Measurements from ENCODE around the gene ARID5B.
"Not testable (repeated sequence)": the region's sequence is repeated elsewhere in the genome, so short reads cannot be mapped to it uniquely, and the experiment has no call there.

Gene ARID5B

GRCh38 chr10:61867817-61868216 lies 33.7 kb upstream of the ARID5B start:
- H3K36me3 ChIP-seq (ENCODE audit: control insufficient read depth in 2 of 2, insufficient read depth in 2 of 2, low read length in 2 of 2); H3K27me3 ChIP-seq (ENCODE audit: control insufficient read depth in 1 of 2, insufficient read depth in 2 of 2, low read length in 2 of 2); H3K4me1 ChIP-seq (ENCODE audit: control insufficient read depth, insufficient read depth, low read length); H3K9ac ChIP-seq (ENCODE audit: low read length in 2 of 2); H3K27ac ChIP-seq (ENCODE audit: low read length); H3K9me3 ChIP-seq (ENCODE audit: control insufficient read depth in 2 of 2, low read length in 2 of 2): not testable (repeated sequence)
- H3K4me3 ChIP-seq (ENCODE audit: low read length in 2 of 2), result peak overlapping the region in 1 of 2 donors; percentile 49

DNA sequence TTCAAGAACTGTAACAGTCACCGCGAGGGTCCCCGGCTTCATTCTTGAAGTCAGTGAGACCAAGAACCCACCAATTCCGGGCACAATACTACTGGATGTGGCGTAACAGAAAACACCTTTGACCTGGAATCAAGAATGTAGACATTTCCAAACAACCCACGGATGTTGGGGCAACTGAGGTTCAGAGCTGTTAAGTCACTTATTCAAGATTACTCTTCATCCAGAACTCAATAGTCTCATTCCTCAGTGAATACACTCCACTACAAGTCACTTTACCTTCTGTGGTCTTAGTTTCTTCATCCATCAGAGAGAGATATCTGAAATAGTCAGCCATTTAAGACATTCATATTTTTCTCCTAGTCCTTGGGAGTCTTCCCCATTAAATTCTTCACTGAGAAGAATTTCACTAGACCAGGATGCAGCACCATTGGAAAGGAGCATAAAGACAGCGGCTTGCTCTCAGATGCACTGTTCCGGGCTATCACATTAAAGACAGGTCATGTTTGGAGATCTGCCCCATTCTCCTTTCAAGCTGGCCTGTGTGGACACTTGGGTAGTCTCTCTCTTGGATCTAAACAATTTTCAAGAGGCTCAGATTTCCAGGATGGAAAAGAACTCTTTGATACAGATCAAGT lies 32.3 kb upstream of the ARID5B start:
- peak overlapping the region in 1 of 2 donors; percentile 36 for H3K4me3 ChIP-seq (ENCODE audit: low read length in 2 of 2)
- no peaks in the 10 kb centered on the region for H3K36me3 ChIP-seq (ENCODE audit: control insufficient read depth in 2 of 2, insufficient read depth in 2 of 2, low read length in 2 of 2)
- no peaks in the 10 kb centered on the region for H3K27me3 ChIP-seq (ENCODE audit: control insufficient read depth in 1 of 2, insufficient read depth in 2 of 2, low read length in 2 of 2)
- H3K9ac ChIP-seq (ENCODE audit: low read length in 2 of 2), result no peak overlapping the region
- H3K9me3 ChIP-seq (ENCODE audit: control insufficient read depth in 2 of 2, low read length in 2 of 2), result no peaks in the 10 kb centered on the region
- H3K27ac ChIP-seq (ENCODE audit: low read length), result no peak overlapping the region
- no peaks in the 10 kb centered on the region for H3K4me1 ChIP-seq (ENCODE audit: control insufficient read depth, insufficient read depth, low read length)

DNA sequence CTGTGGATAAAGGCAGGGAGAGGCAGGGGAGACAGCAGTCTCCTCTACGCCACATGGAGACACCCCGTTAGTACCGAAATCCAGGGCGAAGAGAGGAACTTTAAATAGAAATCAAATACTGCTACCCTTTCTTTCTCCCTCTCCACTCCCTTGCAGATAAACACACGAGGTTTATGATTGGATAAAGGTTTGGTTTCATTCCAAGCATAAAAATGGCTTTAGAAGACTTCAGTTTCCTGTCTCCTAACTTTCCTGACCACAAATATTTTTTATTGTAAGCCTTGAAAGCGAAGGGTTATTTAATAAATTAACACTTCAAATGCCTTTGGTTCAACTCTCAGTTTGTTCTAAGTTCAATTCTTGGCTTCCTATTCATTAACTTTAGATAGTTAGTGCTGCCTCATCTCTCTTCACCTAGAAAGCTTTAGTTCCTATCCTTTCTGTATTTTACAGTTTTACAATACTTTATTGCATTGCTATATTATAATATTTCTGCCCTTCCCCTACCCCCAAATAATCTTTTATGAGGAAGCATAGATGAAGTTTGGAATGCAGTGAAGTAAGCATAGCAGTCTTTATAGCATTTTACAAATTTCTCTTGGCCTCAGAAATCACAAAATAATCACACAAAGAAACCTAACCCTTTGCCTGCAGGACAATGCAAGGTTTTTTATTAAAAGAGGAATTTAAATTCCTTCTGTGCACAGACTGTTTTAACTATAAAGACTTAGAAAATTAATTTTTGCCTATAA lies 31.5 kb upstream of the ARID5B start:
- Histone ChIP-seq H3K9ac (ENCODE audit: low read length in 2 of 2) (no peak overlapping the region), H3K27ac (ENCODE audit: low read length) (no peak overlapping the region), H3K9me3 (ENCODE audit: control insufficient read depth in 2 of 2, low read length in 2 of 2) (no peaks in the 10 kb centered on the region), H3K4me3 (ENCODE audit: low read length in 2 of 2) (peak overlapping the region in 1 of 2 donors; percentile 36), H3K27me3 (ENCODE audit: control insufficient read depth in 1 of 2, insufficient read depth in 2 of 2, low read length in 2 of 2) (no peaks in the 10 kb centered on the region), H3K4me1 (ENCODE audit: control insufficient read depth, insufficient read depth, low read length) (no peaks in the 10 kb centered on the region), H3K36me3 (ENCODE audit: control insufficient read depth in 2 of 2, insufficient read depth in 2 of 2, low read length in 2 of 2) (no peaks in the 10 kb centered on the region)

- H3K4me1 ChIP-seq (ENCODE audit: control insufficient read depth, insufficient read depth, low read length), result no peaks in the 10 kb centered on the region
- H3K9ac ChIP-seq (ENCODE audit: low read length in 2 of 2), result no peak overlapping the region
- H3K9me3 ChIP-seq (ENCODE audit: control insufficient read depth in 2 of 2, low read length in 2 of 2), result no peaks in the 10 kb centered on the region
- no peak overlapping the region for H3K27ac ChIP-seq (ENCODE audit: low read length)
- H3K27me3 ChIP-seq (ENCODE audit: control insufficient read depth in 1 of 2, insufficient read depth in 2 of 2, low read length in 2 of 2), result no peaks in the 10 kb centered on the region
- no peak overlapping the region for H3K4me3 ChIP-seq (ENCODE audit: low read length in 2 of 2)
- H3K36me3 ChIP-seq (ENCODE audit: control insufficient read depth in 2 of 2, insufficient read depth in 2 of 2, low read length in 2 of 2), result no peaks in the 10 kb centered on the region
Observed at GRCh38 chr10:61870526-61870895, 31.0 kb upstream of the ARID5B start.

DNA sequence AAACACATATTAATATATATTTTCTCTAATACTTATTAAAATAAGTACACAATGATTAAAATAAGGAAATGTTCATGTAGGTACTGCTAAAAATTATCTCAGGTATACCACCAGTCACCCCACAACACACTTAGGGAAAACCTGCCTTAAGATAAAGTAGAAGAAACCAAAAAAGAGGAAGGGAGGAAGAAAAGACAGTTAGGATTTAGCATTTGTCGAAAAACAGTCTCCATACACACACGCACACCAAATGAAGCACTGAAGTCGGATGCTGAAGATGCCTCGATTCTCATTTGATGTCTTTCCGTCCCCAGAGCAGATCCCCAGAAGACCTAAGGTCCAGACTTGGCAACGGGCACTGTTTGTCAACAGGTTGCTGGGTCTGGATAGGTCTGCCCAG lies 30.0 kb upstream of the ARID5B start:
- Histone ChIP-seq H3K4me3 (ENCODE audit: low read length in 2 of 2) (no peak overlapping the region), H3K9me3 (ENCODE audit: control insufficient read depth in 2 of 2, low read length in 2 of 2) (no peaks in the 10 kb centered on the region), H3K9ac (ENCODE audit: low read length in 2 of 2) (no peak overlapping the region), H3K27me3 (ENCODE audit: control insufficient read depth in 1 of 2, insufficient read depth in 2 of 2, low read length in 2 of 2) (no peaks in the 10 kb centered on the region), H3K36me3 (ENCODE audit: control insufficient read depth in 2 of 2, insufficient read depth in 2 of 2, low read length in 2 of 2) (no peaks in the 10 kb centered on the region), H3K4me1 (ENCODE audit: control insufficient read depth, insufficient read depth, low read length) (no peaks in the 10 kb centered on the region), H3K27ac (ENCODE audit: low read length) (no peak overlapping the region)

- no peaks in the 10 kb centered on the region for H3K36me3 ChIP-seq (ENCODE audit: control insufficient read depth in 2 of 2, insufficient read depth in 2 of 2, low read length in 2 of 2)
- H3K9ac ChIP-seq (ENCODE audit: low read length in 2 of 2), result no peak overlapping the region
- no peaks in the 10 kb centered on the region for H3K27me3 ChIP-seq (ENCODE audit: control insufficient read depth in 1 of 2, insufficient read depth in 2 of 2, low read length in 2 of 2)
- no peaks in the 10 kb centered on the region for H3K4me1 ChIP-seq (ENCODE audit: control insufficient read depth, insufficient read depth, low read length)
- no peaks in the 10 kb centered on the region for H3K9me3 ChIP-seq (ENCODE audit: control insufficient read depth in 2 of 2, low read length in 2 of 2)
- H3K27ac ChIP-seq (ENCODE audit: low read length), result no peak overlapping the region
- H3K4me3 ChIP-seq (ENCODE audit: low read length in 2 of 2), result no peak overlapping the region
Observed at GRCh38 chr10:61877887-61878739, 23.4 kb upstream of the ARID5B start.

- H3K9ac ChIP-seq (ENCODE audit: low read length in 2 of 2), result no peak overlapping the region
- no peak overlapping the region for H3K4me3 ChIP-seq (ENCODE audit: low read length in 2 of 2)
- H3K36me3 ChIP-seq (ENCODE audit: control insufficient read depth in 2 of 2, insufficient read depth in 2 of 2, low read length in 2 of 2), result no peaks in the 10 kb centered on the region
- no peak overlapping the region for H3K27ac ChIP-seq (ENCODE audit: low read length)
- H3K27me3 ChIP-seq (ENCODE audit: control insufficient read depth in 1 of 2, insufficient read depth in 2 of 2, low read length in 2 of 2), result no peaks in the 10 kb centered on the region
- no peaks in the 10 kb centered on the region for H3K4me1 ChIP-seq (ENCODE audit: control insufficient read depth, insufficient read depth, low read length)
- H3K9me3 ChIP-seq (ENCODE audit: control insufficient read depth in 2 of 2, low read length in 2 of 2), result no peaks in the 10 kb centered on the region
Observed at GRCh38 chr10:61878740-61879068, 22.8 kb upstream of the ARID5B start.

- no peaks in the 10 kb centered on the region for H3K4me1 ChIP-seq (ENCODE audit: control insufficient read depth, insufficient read depth, low read length)
Observed at GRCh38 chr10:61882621-61883370, 18.7 kb upstream of the ARID5B start.

DNA sequence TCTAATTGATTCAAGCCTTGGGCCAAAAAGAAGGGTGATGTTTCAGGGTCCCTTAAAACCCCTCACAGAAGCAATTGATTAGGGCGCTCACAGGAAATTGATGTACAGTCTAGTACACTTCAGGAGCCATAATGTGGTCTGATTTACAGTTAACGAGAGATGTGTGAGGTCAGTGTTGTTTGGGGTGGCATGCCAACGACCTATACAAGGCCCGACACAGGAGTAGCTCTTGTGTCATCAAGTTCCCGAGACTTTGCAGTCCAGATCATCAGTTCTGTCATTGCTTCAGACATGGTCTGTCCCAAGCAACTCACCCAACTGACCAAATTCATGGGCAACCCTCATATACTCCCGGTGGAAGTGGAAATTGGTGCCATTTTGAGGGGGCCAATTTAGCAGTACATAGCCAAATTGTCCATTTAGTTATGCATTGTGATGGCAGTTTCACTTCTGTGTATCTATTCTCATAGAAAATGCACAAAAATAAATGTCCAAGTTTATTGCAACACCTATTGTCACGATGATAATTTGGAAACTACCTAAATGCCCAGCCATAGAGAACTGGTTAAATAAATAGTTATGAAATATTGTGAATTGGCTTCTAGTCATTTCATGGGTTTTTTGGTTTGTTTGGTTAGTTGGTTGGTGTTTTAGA lies 18.0 kb upstream of the ARID5B start:
- no peaks in the 10 kb centered on the region for H3K36me3 ChIP-seq (ENCODE audit: control insufficient read depth in 2 of 2, insufficient read depth in 2 of 2, low read length in 2 of 2)

More at GRCh38 chr10:61882621-61883370, 18.7 kb upstream of the ARID5B start:
- Histone ChIP-seq H3K27ac (ENCODE audit: low read length) (no peak overlapping the region), H3K4me3 (ENCODE audit: low read length in 2 of 2) (no peak overlapping the region), H3K9me3 (ENCODE audit: control insufficient read depth in 2 of 2, low read length in 2 of 2) (no peaks in the 10 kb centered on the region), H3K36me3 (ENCODE audit: control insufficient read depth in 2 of 2, insufficient read depth in 2 of 2, low read length in 2 of 2) (no peaks in the 10 kb centered on the region), H3K9ac (ENCODE audit: low read length in 2 of 2) (no peak overlapping the region), H3K27me3 (ENCODE audit: control insufficient read depth in 1 of 2, insufficient read depth in 2 of 2, low read length in 2 of 2) (no peaks in the 10 kb centered on the region)

GRCh38 chr10:61887772-61888171 lies 13.7 kb upstream of the ARID5B start:
- H3K36me3 ChIP-seq (ENCODE audit: control insufficient read depth in 2 of 2, insufficient read depth in 2 of 2, low read length in 2 of 2), result no peaks in the 10 kb centered on the region
- H3K9ac ChIP-seq (ENCODE audit: low read length in 2 of 2), result no peak overlapping the region
- no peak overlapping the region for H3K27ac ChIP-seq (ENCODE audit: low read length)
- H3K4me1 ChIP-seq (ENCODE audit: control insufficient read depth, insufficient read depth, low read length), result no peaks in the 10 kb centered on the region
- H3K27me3 ChIP-seq (ENCODE audit: control insufficient read depth in 1 of 2, insufficient read depth in 2 of 2, low read length in 2 of 2), result no peaks in the 10 kb centered on the region
- no peaks in the 10 kb centered on the region for H3K9me3 ChIP-seq (ENCODE audit: control insufficient read depth in 2 of 2, low read length in 2 of 2)
- no peak overlapping the region for H3K4me3 ChIP-seq (ENCODE audit: low read length in 2 of 2)

More for the DNA sequence above, 18.0 kb upstream of the ARID5B start:
- H3K27me3 ChIP-seq (ENCODE audit: control insufficient read depth in 1 of 2, insufficient read depth in 2 of 2, low read length in 2 of 2), result no peaks in the 10 kb centered on the region
- no peak overlapping the region for H3K27ac ChIP-seq (ENCODE audit: low read length)
- no peak overlapping the region for H3K4me3 ChIP-seq (ENCODE audit: low read length in 2 of 2)
- no peaks in the 10 kb centered on the region for H3K9me3 ChIP-seq (ENCODE audit: control insufficient read depth in 2 of 2, low read length in 2 of 2)
- no peak overlapping the region for H3K9ac ChIP-seq (ENCODE audit: low read length in 2 of 2)
- H3K4me1 ChIP-seq (ENCODE audit: control insufficient read depth, insufficient read depth, low read length), result no peaks in the 10 kb centered on the region
